Natural killer cell (primary cell): ENCODE data around the gene OSGIN1. TPM values are rescaled to one million over a fixed set of nuclear protein-coding genes. Genes with fewer than 3 reads are reported as not detected.

Experiments used
- ATAC-seq, 3 donors: fragments of 150-1000 bp in 2 of 3; fragments of 200-7000 bp in 1 of 3; cut with Tn5 transposase; 1 replicate in 1 of 3; 2 replicates in 2 of 3; pipeline ENCODE4 v1.10.0; 2021; ENCODE audit warnings: mild to moderate bottlenecking in 2 of 3, moderate library complexity in 2 of 3
- DNase-seq, 2 donors: peaks; one replicate each; pipeline versions ENCODE4 v3.0.0 to v3.0.0-alpha.2; 2013 to 2021; ENCODE audit warnings: mixed read lengths in 1 of 2
- H3K27ac ChIP-seq: one replicate; pipeline ENCODE4 v1.5.1; 2013; ENCODE audit warnings: mild to moderate bottlenecking, low read length
- H3K27me3 ChIP-seq: one replicate; pipeline ENCODE4 v1.6.1; 2013; ENCODE audit warnings: low read length; ENCODE audit not compliant: control insufficient read depth, insufficient read depth
- H3K36me3 ChIP-seq: one replicate; pipeline ENCODE4 v1.6.1; 2013; ENCODE audit warnings: low read length; ENCODE audit not compliant: control insufficient read depth, insufficient read depth
- H3K4me1 ChIP-seq: one replicate; pipeline ENCODE4 v1.6.1; 2013; ENCODE audit warnings: low read length; ENCODE audit not compliant: control insufficient read depth, insufficient read depth
- H3K4me3 ChIP-seq: one replicate; pipeline ENCODE4 v1.5.1; 2013; ENCODE audit warnings: low read length
- H3K9me3 ChIP-seq: one replicate; pipeline ENCODE4 v1.6.1; 2013; ENCODE audit warnings: low read length; ENCODE audit not compliant: control insufficient read depth, insufficient read depth
- H3K27ac Mint-ChIP-seq, 2 donors: one replicate each; pipeline ENCODE4 v1.8.0; 2022; ENCODE audit warnings: mild to moderate bottlenecking in 2 of 2, mixed read lengths in 2 of 2, moderate library complexity in 1 of 2
- H3K27me3 Mint-ChIP-seq, 2 donors: one replicate each; pipeline ENCODE4 v1.8.0; 2022; ENCODE audit warnings: low read depth in 2 of 2, mixed read lengths in 2 of 2
- H3K36me3 Mint-ChIP-seq: one replicate; pipeline ENCODE4 v1.8.0; 2022; ENCODE audit warnings: mixed read lengths
- H3K4me1 Mint-ChIP-seq, 2 donors: one replicate each; pipeline ENCODE4 v1.8.0; 2022; ENCODE audit warnings: mixed read lengths in 2 of 2
- H3K4me3 Mint-ChIP-seq: one replicate; pipeline ENCODE4 v1.8.0; 2022; ENCODE audit warnings: mild to moderate bottlenecking, moderate library complexity, mixed read lengths
- H3K9me3 Mint-ChIP-seq, 2 donors: one replicate each; pipeline ENCODE4 v1.8.0; 2022; ENCODE audit warnings: mixed read lengths in 2 of 2
- WGBS: methylation state at CpG from one replicate; pipeline ENCODE4 v1.1.7; 2013; ENCODE audit warnings: missing lambda C conversion rate; ENCODE audit not compliant: insufficient coverage; 5-methylcytosine and 5-hydroxymethylcytosine counted together
- intact Hi-C: fragments of 100-400 bp; cut with micrococcal nuclease; formaldehyde crosslinking; loops from one replicate; pipeline ENCODE4 v1.14.2; 2022
- total RNA-seq, 4 donors: library from RNA; stranded (reverse); fragments of 120-200 nt in 1 of 4; gene quantifications; one replicate each; pipeline versions ENCODE4 v1.2.3 to v1.2.4, GENCODE V29; 2013 to 2022
- TF ChIP-seq, protein P1 (sequence below): fragments of 200-600 bp; IDR thresholded peaks from one replicate; pipeline ENCODE4 v1.8.0; 2022; ENCODE audit warnings: antibody characterized with exemption

Gene OSGIN1
- total RNA-seq, 3 donors from 2014 or later (not counting 1 experiment from before 2014, with no cell fraction given): 3.9 to 4.1 (median 4.0) TPM

DNA sequence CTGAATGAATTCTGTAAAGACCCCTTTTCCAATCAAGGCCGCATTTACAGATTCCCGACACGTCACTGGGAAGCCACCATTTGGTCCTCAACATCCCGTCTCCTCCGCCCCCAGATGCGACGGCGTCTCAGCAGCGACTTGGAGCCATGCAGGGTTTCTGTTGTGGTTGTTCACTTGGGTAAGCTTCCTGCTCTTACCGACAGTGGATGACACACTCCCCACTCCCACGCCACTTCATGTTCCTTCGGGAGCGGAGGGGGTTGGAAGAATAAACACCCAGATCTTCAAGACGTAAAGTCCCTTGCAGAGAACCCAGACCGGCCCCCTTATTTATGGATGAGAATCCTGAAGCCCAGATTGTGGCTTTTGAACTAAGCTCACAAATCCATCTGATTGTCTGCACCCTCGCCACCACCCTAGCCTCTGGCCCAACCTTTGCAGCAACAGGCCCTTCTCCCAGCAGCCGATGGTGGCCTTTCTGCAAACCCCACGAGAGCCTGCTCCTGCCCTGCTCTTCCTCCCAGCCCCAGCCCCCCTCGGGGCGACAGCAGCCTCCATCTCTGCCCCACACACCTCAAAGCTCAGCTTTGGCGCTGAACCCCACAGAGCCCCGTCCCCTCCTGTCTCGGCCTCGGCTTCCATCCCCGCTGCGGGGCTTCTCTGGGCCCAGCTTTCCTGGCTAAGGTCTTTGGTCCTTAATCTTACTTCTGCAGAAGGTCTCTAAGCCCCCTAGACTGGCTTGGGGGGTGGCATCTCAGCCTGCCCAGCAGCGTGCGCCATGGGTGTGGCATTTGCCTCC is 19.0 kb upstream of the OSGIN1 start:
- Mint-ChIP-seq H3K36me3 (no peaks in the 10 kb centered on the region), H3K9me3 (no peaks in the 10 kb centered on the region), H3K27ac (peak overlapping the region in 1 of 2 donors; percentile 56), H3K4me3 (no peak overlapping the region), H3K4me1 (peaks cover under 1 to 5% of the 10 kb centered on the region in 2 donors), H3K27me3 (no peaks in the 10 kb centered on the region)
- DNase-seq (no peak), ATAC-seq (no peak)
- Histone ChIP-seq H3K27me3 (no peaks in the 10 kb centered on the region), H3K36me3 (no peaks in the 10 kb centered on the region), H3K4me1 (peaks cover 2% of the 10 kb centered on the region), H3K9me3 (no peaks in the 10 kb centered on the region), H3K4me3 (no peak overlapping the region), H3K27ac (no peak overlapping the region)
- TF ChIP-seq, protein P1, sequence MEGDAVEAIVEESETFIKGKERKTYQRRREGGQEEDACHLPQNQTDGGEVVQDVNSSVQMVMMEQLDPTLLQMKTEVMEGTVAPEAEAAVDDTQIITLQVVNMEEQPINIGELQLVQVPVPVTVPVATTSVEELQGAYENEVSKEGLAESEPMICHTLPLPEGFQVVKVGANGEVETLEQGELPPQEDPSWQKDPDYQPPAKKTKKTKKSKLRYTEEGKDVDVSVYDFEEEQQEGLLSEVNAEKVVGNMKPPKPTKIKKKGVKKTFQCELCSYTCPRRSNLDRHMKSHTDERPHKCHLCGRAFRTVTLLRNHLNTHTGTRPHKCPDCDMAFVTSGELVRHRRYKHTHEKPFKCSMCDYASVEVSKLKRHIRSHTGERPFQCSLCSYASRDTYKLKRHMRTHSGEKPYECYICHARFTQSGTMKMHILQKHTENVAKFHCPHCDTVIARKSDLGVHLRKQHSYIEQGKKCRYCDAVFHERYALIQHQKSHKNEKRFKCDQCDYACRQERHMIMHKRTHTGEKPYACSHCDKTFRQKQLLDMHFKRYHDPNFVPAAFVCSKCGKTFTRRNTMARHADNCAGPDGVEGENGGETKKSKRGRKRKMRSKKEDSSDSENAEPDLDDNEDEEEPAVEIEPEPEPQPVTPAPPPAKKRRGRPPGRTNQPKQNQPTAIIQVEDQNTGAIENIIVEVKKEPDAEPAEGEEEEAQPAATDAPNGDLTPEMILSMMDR: no peak
- 92% methylated on average over 28 of the region's 28 CpGs for WGBS
- intact Hi-C loops: no loop called here

GRCh38 chr16:83934684-83934977 is 18.4 kb upstream of the OSGIN1 start:
- DNase-seq (no peak), ATAC-seq (no peak)
- Histone ChIP-seq H3K36me3 (no peaks in the 10 kb centered on the region), H3K27ac (no peak overlapping the region), H3K27me3 (no peaks in the 10 kb centered on the region), H3K9me3 (no peaks in the 10 kb centered on the region), H3K4me3 (no peak overlapping the region), H3K4me1 (peaks cover 3% of the 10 kb centered on the region)
- Mint-ChIP-seq H3K27ac (peak overlapping the region in 1 of 2 donors; percentile 56), H3K36me3 (no peaks in the 10 kb centered on the region), H3K4me1 (peaks cover 0 to 10% of the 10 kb centered on the region in 2 donors), H3K4me3 (no peak overlapping the region), H3K9me3 (no peaks in the 10 kb centered on the region), H3K27me3 (no peaks in the 10 kb centered on the region)
- TF ChIP-seq, protein P1: no peak
- intact Hi-C loops: no loop called here
- 84% methylated on average over 12 of the region's 12 CpGs for WGBS

GRCh38 chr16:83935005-83935857 is 17.8 kb upstream of the OSGIN1 start:
- Histone ChIP-seq H3K4me1 (peaks cover 3% of the 10 kb centered on the region), H3K4me3 (no peak overlapping the region), H3K9me3 (no peaks in the 10 kb centered on the region), H3K27me3 (no peaks in the 10 kb centered on the region), H3K27ac (no peak overlapping the region), H3K36me3 (no peaks in the 10 kb centered on the region)
- H3K27ac Mint-ChIP-seq: peak overlapping the region in 1 of 2 donors; percentile 56
- ATAC-seq (no peak), DNase-seq (no peak)
- intact Hi-C loops: no loop called here
- TF ChIP-seq, protein P1: no peak
- no peaks in the 10 kb centered on the region for H3K27me3 Mint-ChIP-seq
- 91% methylated on average over 30 of the region's 30 CpGs for WGBS
- H3K36me3 Mint-ChIP-seq: no peaks in the 10 kb centered on the region
- H3K4me3 Mint-ChIP-seq: no peak overlapping the region
- peaks cover 0 to 10% of the 10 kb centered on the region in 2 donors for H3K4me1 Mint-ChIP-seq
- H3K9me3 Mint-ChIP-seq: no peaks in the 10 kb centered on the region
